ENCODE measurements around the gene PSAPL1. TPM values are rescaled to one million over a fixed set of nuclear protein-coding genes. Genes with fewer than 3 reads are reported as not detected.

The PSAPL1 gene
- total RNA-seq, 5 donors from 2014 or later (not counting 1 experiment from before 2014, with no cell fraction given) = not detected

GRCh38 chr4:7447236-7447635, 12.5 kb upstream of the PSAPL1 start:
- Mint-ChIP-seq H3K4me1 (peaks cover 0 to 2% (median 0%) of the 10 kb centered on the region in 3 donors), H3K36me3 (no peaks in the 10 kb centered on the region), H3K27ac (no peak overlapping the region), H3K27me3 (peaks cover 15 to 25% of the 10 kb centered on the region in 2 donors), H3K9me3 (no peaks in the 10 kb centered on the region), H3K4me3 (no peak overlapping the region)
- peaks cover 0 to 36% of the 10 kb centered on the region in 2 experiments for H3K27me3 ChIP-seq (replicated peaks in 1 of 2; ENCODE audit: control insufficient read depth in 2 of 2, extremely low read depth in 1 of 2, insufficient read depth in 2 of 2, low read length in 1 of 2)
- no peak overlapping the region for H3K27ac ChIP-seq (ENCODE audit: low read length)
- ATAC-seq (replicated peaks in 1 of 4) = no peak
- ChIA-PET POLR2A (no interaction called here), CTCF (no interaction called here)
- H3K4me3 ChIP-seq (ENCODE audit: control insufficient read depth in 1 of 2, extremely low read depth in 1 of 2, low read length in 1 of 2) = no peak overlapping the region
- H3K9me3 ChIP-seq = no peaks in the 10 kb centered on the region
- H3K4me1 ChIP-seq (ENCODE audit: control insufficient read depth in 1 of 2, extremely low read depth in 1 of 2, insufficient read depth in 2 of 2, low read length in 2 of 2) = peaks cover 0 to 3% of the 10 kb centered on the region in 2 experiments
- H3K36me3 ChIP-seq (ENCODE audit: control insufficient read depth in 2 of 2, extremely low read depth in 1 of 2, insufficient read depth in 1 of 2, low read length in 1 of 2) = no peaks in the 10 kb centered on the region
- DNase-seq = no peak
- WGBS (ENCODE audit: insufficient coverage) = 84% methylated on average over 3 of the region's 3 CpGs

GRCh38 chr4:7444731-7445130, 10.0 kb upstream of the PSAPL1 start:
- no peak for DNase-seq
- H3K4me1 Mint-ChIP-seq = peaks cover 0 to 2% (median 0%) of the 10 kb centered on the region in 3 donors

GRCh38 chr4:7444314-7444713, 9.6 kb upstream of the PSAPL1 start:
- Mint-ChIP-seq H3K36me3 (no peaks in the 10 kb centered on the region), H3K9me3 (no peaks in the 10 kb centered on the region), H3K4me1 (peaks cover 0 to 2% (median 0%) of the 10 kb centered on the region in 3 donors), H3K27me3 (peaks cover 22 to 38% of the 10 kb centered on the region in 2 donors), H3K4me3 (no peak overlapping the region), H3K27ac (peak overlapping the region in 1 of 2 donors; percentile 12)
- CTCF ChIA-PET = no interaction called here
- no peak for ATAC-seq (replicated peaks in 1 of 4)
- POLR2A ChIA-PET = no interaction called here
- Histone ChIP-seq H3K4me3 (ENCODE audit: control insufficient read depth in 1 of 2, extremely low read depth in 1 of 2, low read length in 1 of 2) (no peak overlapping the region), H3K9me3 (no peaks in the 10 kb centered on the region), H3K27ac (ENCODE audit: low read length) (no peak overlapping the region), H3K36me3 (ENCODE audit: control insufficient read depth in 2 of 2, extremely low read depth in 1 of 2, insufficient read depth in 1 of 2, low read length in 1 of 2) (no peaks in the 10 kb centered on the region), H3K4me1 (ENCODE audit: control insufficient read depth in 1 of 2, extremely low read depth in 1 of 2, insufficient read depth in 2 of 2, low read length in 2 of 2) (peaks cover 0 to 3% of the 10 kb centered on the region in 2 experiments), H3K27me3 (replicated peaks in 1 of 2; ENCODE audit: control insufficient read depth in 2 of 2, extremely low read depth in 1 of 2, insufficient read depth in 2 of 2, low read length in 1 of 2) (peaks cover 0 to 41% of the 10 kb centered on the region in 2 experiments)
- WGBS (ENCODE audit: insufficient coverage) = 87% methylated on average over 3 of the region's 3 CpGs
- no peak for DNase-seq

More at GRCh38 chr4:7444731-7445130, 10.0 kb upstream of the PSAPL1 start:
- peaks cover 0 to 3% of the 10 kb centered on the region in 2 experiments for H3K4me1 ChIP-seq (ENCODE audit: control insufficient read depth in 1 of 2, extremely low read depth in 1 of 2, insufficient read depth in 2 of 2, low read length in 2 of 2)
- peaks cover 0 to 41% of the 10 kb centered on the region in 2 experiments for H3K27me3 ChIP-seq (replicated peaks in 1 of 2; ENCODE audit: control insufficient read depth in 2 of 2, extremely low read depth in 1 of 2, insufficient read depth in 2 of 2, low read length in 1 of 2)
- H3K9me3 ChIP-seq = no peaks in the 10 kb centered on the region
- no peaks in the 10 kb centered on the region for H3K36me3 Mint-ChIP-seq
- no peaks in the 10 kb centered on the region for H3K36me3 ChIP-seq (ENCODE audit: control insufficient read depth in 2 of 2, extremely low read depth in 1 of 2, insufficient read depth in 1 of 2, low read length in 1 of 2)
- 83% methylated on average over 11 of the region's 12 CpGs for WGBS (ENCODE audit: insufficient coverage)
- H3K4me3 Mint-ChIP-seq = no peak overlapping the region
- H3K9me3 Mint-ChIP-seq = no peaks in the 10 kb centered on the region
- ATAC-seq (replicated peaks in 1 of 4) = no peak
- POLR2A ChIA-PET = no interaction called here
- H3K27ac ChIP-seq (ENCODE audit: low read length) = no peak overlapping the region
- peak overlapping the region in 1 of 2 donors; percentile 12 for H3K27ac Mint-ChIP-seq
- H3K4me3 ChIP-seq (ENCODE audit: control insufficient read depth in 1 of 2, extremely low read depth in 1 of 2, low read length in 1 of 2) = no peak overlapping the region
- H3K27me3 Mint-ChIP-seq = peaks cover 22 to 37% of the 10 kb centered on the region in 2 donors
- CTCF ChIA-PET = no interaction called here

- H3K4me1 Mint-ChIP-seq = peaks cover 0 to 2% (median 0%) of the 10 kb centered on the region in 3 donors
- ATAC-seq (replicated peaks in 1 of 4) = no peak
- Histone ChIP-seq H3K27ac (ENCODE audit: low read length) (no peak overlapping the region), H3K36me3 (ENCODE audit: control insufficient read depth in 2 of 2, extremely low read depth in 1 of 2, insufficient read depth in 1 of 2, low read length in 1 of 2) (no peaks in the 10 kb centered on the region), H3K9me3 (no peaks in the 10 kb centered on the region), H3K4me3 (ENCODE audit: control insufficient read depth in 1 of 2, extremely low read depth in 1 of 2, low read length in 1 of 2) (no peak overlapping the region), H3K4me1 (ENCODE audit: control insufficient read depth in 1 of 2, extremely low read depth in 1 of 2, insufficient read depth in 2 of 2, low read length in 2 of 2) (peaks cover 0 to 3% of the 10 kb centered on the region in 2 experiments), H3K27me3 (replicated peaks in 1 of 2; ENCODE audit: control insufficient read depth in 2 of 2, extremely low read depth in 1 of 2, insufficient read depth in 2 of 2, low read length in 1 of 2) (peaks cover 0 to 41% of the 10 kb centered on the region in 2 experiments)
- no peak overlapping the region for H3K4me3 Mint-ChIP-seq
- H3K27ac Mint-ChIP-seq = no peak overlapping the region
- no peaks in the 10 kb centered on the region for H3K36me3 Mint-ChIP-seq
- DNase-seq = no peak
- H3K27me3 Mint-ChIP-seq = peaks cover 22 to 38% of the 10 kb centered on the region in 2 donors
- whole genome bisulfite sequencing (ENCODE audit: insufficient coverage) = 24% methylated on average over 15 of the region's 15 CpGs
- ChIA-PET CTCF (interaction anchor here in 1 of 2 donors (0.6 kb wide), 1 partner anchor 152 kb away, joined by 8 read pairs; no protein-coding TSS in a partner anchor), POLR2A (no interaction called here)
- H3K9me3 Mint-ChIP-seq = no peaks in the 10 kb centered on the region
Measured at GRCh38 chr4:7442574-7443162, 7.9 kb upstream of the PSAPL1 start.

- Histone ChIP-seq H3K27ac (ENCODE audit: low read length) (no peak overlapping the region), H3K9me3 (no peaks in the 10 kb centered on the region), H3K4me3 (ENCODE audit: control insufficient read depth in 1 of 2, extremely low read depth in 1 of 2, low read length in 1 of 2) (no peak overlapping the region), H3K36me3 (ENCODE audit: control insufficient read depth in 2 of 2, extremely low read depth in 1 of 2, insufficient read depth in 1 of 2, low read length in 1 of 2) (no peaks in the 10 kb centered on the region), H3K4me1 (ENCODE audit: control insufficient read depth in 1 of 2, extremely low read depth in 1 of 2, insufficient read depth in 2 of 2, low read length in 2 of 2) (peaks cover 0 to 3% of the 10 kb centered on the region in 2 experiments), H3K27me3 (replicated peaks in 1 of 2; ENCODE audit: control insufficient read depth in 2 of 2, extremely low read depth in 1 of 2, insufficient read depth in 2 of 2, low read length in 1 of 2) (peaks cover 0 to 36% of the 10 kb centered on the region in 2 experiments)
- Mint-ChIP-seq H3K4me3 (no peak overlapping the region), H3K9me3 (no peaks in the 10 kb centered on the region), H3K27ac (no peak overlapping the region), H3K36me3 (no peaks in the 10 kb centered on the region), H3K27me3 (peaks cover 22 to 42% of the 10 kb centered on the region in 2 donors), H3K4me1 (peaks cover 0 to 2% (median 0%) of the 10 kb centered on the region in 3 donors)
- CTCF ChIA-PET = interaction anchor here in 1 of 2 donors (0.7 kb wide), 1 partner anchor 189 kb away, joined by 4 read pairs; no protein-coding TSS in a partner anchor
- DNase-seq (no peak), ATAC-seq (replicated peaks in 1 of 4) (no peak)
- POLR2A ChIA-PET = no interaction called here
- WGBS (ENCODE audit: insufficient coverage) = 91% methylated on average over 4 of the region's 7 CpGs
Measured at GRCh38 chr4:7441201-7441600, 6.5 kb upstream of the PSAPL1 start.

GRCh38 chr4:7439699-7440098, 5.0 kb upstream of the PSAPL1 start:
- Mint-ChIP-seq H3K4me1 (peaks cover 0 to 6% (median 2%) of the 10 kb centered on the region in 3 donors), H3K4me3 (no peak overlapping the region), H3K27ac (no peak overlapping the region), H3K36me3 (no peaks in the 10 kb centered on the region), H3K9me3 (no peaks in the 10 kb centered on the region), H3K27me3 (peaks cover 21 to 36% of the 10 kb centered on the region in 2 donors)
- ChIA-PET CTCF (no interaction called here), POLR2A (no interaction called here)
- Histone ChIP-seq H3K4me1 (ENCODE audit: control insufficient read depth in 1 of 2, extremely low read depth in 1 of 2, insufficient read depth in 2 of 2, low read length in 2 of 2) (peaks cover 0 to 3% of the 10 kb centered on the region in 2 experiments), H3K36me3 (ENCODE audit: control insufficient read depth in 2 of 2, extremely low read depth in 1 of 2, insufficient read depth in 1 of 2, low read length in 1 of 2) (no peaks in the 10 kb centered on the region), H3K9me3 (no peaks in the 10 kb centered on the region), H3K4me3 (ENCODE audit: control insufficient read depth in 1 of 2, extremely low read depth in 1 of 2, low read length in 1 of 2) (no peak overlapping the region), H3K27ac (ENCODE audit: low read length) (no peak overlapping the region), H3K27me3 (replicated peaks in 1 of 2; ENCODE audit: control insufficient read depth in 2 of 2, extremely low read depth in 1 of 2, insufficient read depth in 2 of 2, low read length in 1 of 2) (peaks cover 0 to 32% of the 10 kb centered on the region in 2 experiments)
- ATAC-seq (replicated peaks in 1 of 4) = no peak
- WGBS (ENCODE audit: insufficient coverage) = 50% methylated on average over 1 of the region's 2 CpGs
- no peak for DNase-seq
